Activated CD4-positive, CD25-positive, alpha-beta regulatory T cell treated with anti-CD3 and anti-CD28 coated beads, Interleukin-2, amount 50 U/mL, for 16 hours (primary cell): ENCODE results near the gene GAGE13.
"Not testable (repeated sequence)": the region's sequence is repeated elsewhere in the genome, so short reads cannot be mapped to it uniquely, and the experiment has no call there.

ENCODE experiments used
- DNase-seq: peaks from one replicate; pipeline ENCODE4 v3.0.0-alpha.2; 2020; ENCODE audit warnings: low read depth, low spot score

The GAGE13 gene

DNA sequence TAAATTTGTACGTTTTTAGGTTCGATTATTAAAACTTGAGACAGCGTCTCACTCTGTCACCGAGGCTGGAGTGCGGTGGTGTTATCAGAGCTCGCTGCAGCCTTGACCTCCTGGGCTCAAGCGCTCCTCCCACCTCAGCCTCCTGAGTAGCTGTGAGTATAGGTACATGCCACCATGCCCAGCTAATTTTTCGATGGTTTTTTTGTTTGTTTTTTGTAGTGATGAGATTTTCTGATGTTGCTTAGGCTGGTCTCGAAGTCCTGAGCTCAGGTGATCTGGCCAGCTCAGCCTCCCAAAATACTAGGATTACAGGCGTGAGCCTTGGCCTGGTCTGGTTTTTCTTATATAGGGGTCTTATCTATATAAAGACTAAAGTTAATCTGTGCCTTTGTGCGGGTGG, 961 bp upstream of the GAGE13 start:
- not testable (repeated sequence) for DNase-seq

GRCh38 chrX:49331841-49332240, 459 bp downstream of the GAGE13 start:
- not testable (repeated sequence) for DNase-seq

- not testable (repeated sequence) for DNase-seq
Measured at GRCh38 chrX:49341449-49341848, 10.1 kb downstream of the GAGE13 start.

- not testable (repeated sequence) for DNase-seq
Measured at GRCh38 chrX:49344496-49345175, 13.3 kb downstream of the GAGE13 start.

DNA sequence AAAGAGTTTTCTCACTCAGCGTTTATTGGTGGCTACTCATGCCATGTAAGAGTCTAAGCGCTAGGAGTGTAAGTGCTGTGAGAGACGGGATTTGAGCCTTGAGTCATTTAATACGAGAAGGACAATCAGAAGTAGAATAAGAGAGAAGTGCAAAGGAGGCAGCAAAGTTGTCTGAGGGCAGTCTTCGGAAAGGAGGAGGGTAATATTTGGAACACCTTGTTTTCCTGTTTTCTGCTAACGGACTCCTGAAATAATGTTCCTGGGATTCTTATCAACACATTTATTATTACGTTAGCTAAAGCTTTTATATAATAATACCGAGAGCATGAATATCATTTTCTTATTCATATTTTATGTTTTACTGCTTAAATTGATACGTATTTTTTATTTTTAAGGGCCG, 14.0 kb downstream of the GAGE13 start:
- DNase-seq: not testable (repeated sequence)

GRCh38 chrX:49346150-49346549, 14.8 kb downstream of the GAGE13 start:
- DNase-seq: not testable (repeated sequence)
